Stomach (tissue), 4 donors: ENCODE results near the gene BBC3.

Source experiments
- CTCF ChIP-seq, 7 experiments: fragments of 450-650 bp in 4 of 7; fragments of 200-600 bp in 3 of 7; sonication (generic) in 3 of 7; IDR thresholded peaks; one replicate each; pipeline ENCODE4 v1.5.1; 2016 to 2019; ENCODE audit warnings: antibody characterized with exemption in 7 of 7, control low read depth in 2 of 7, mild to moderate bottlenecking in 1 of 7
- EP300 ChIP-seq: sonication (generic); formaldehyde crosslinking; IDR thresholded peaks from one replicate; pipeline ENCODE4 v1.6.1; 2017; ENCODE audit warnings: antibody characterized with exemption
- POLR2A ChIP-seq, 4 donors: fragments of 450-650 bp; IDR thresholded peaks; one replicate each; pipeline ENCODE4 v1.6.1; 2016; ENCODE audit warnings: antibody characterized with exemption in 4 of 4, control low read depth in 2 of 4, mild to moderate bottlenecking in 1 of 4, moderate library complexity in 1 of 4
- POLR2AphosphoS5 ChIP-seq, 3 donors: sonication (generic); formaldehyde crosslinking; IDR thresholded peaks; one replicate each; pipeline ENCODE4 v1.6.1; 2016; ENCODE audit warnings: antibody characterized with exemption in 3 of 3

GRCh38 chr19:47236072-47236675 is 5.2 kb upstream of the BBC3 start:
- no peak for TF ChIP-seq POLR2A (IDR thresholded peaks at IDR 0.05)
- TF ChIP-seq CTCF (IDR thresholded peaks at IDR 0.05), result no peak
- TF ChIP-seq POLR2AphosphoS5 (IDR thresholded peaks at IDR 0.05), result no peak
- TF ChIP-seq EP300, result no peak
